ENCODE measurements around the gene PTGIS.

The PTGIS gene

GRCh38 chr20:49529470-49529869 lies 38.5 kb downstream of the PTGIS start:
- no peak for DNase-seq (ENCODE audit: low spot score)

GRCh38 chr20:49526568-49526967 lies 41.4 kb downstream of the PTGIS start:
- no peak for DNase-seq (ENCODE audit: low spot score)

GRCh38 chr20:49526056-49526455 lies 41.9 kb downstream of the PTGIS start:
- no peak for DNase-seq (ENCODE audit: low spot score)

- DNase-seq (ENCODE audit: low spot score), result no peak
Observed at GRCh38 chr20:49523767-49524360, 44.1 kb downstream of the PTGIS start.

- no peak for DNase-seq (ENCODE audit: low spot score)
Observed at GRCh38 chr20:49521356-49521755, 46.6 kb downstream of the PTGIS start.

DNA sequence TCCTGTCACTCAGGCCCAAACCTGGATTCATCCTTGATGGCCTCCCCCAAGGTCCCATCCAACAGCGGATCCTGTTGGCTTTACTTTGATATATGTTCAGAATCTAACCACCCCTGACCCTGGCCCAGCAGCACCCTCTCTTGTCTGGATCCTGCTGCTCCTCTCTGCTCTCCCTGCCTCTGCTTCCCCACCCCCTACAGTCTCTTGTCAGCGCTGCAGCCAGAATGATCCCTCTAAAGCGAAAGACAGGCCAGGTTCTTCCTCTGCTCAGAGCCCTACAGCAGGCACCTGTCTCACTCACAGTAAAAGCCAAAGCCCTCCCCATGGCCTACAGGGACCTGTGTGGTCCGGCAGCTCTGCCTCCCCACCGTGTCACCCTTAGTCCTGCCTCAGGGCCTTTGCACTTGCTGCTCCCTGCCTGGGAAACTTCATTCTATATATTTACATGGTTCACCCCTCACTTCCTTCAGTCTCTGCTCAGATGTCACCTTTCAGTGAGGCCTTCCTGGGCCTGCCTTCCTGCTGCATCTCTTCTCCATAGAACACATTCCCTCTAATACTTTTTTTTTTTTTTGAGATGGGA lies 48.1 kb downstream of the PTGIS start:
- peak; percentile 31 for DNase-seq (ENCODE audit: low spot score)

DNA sequence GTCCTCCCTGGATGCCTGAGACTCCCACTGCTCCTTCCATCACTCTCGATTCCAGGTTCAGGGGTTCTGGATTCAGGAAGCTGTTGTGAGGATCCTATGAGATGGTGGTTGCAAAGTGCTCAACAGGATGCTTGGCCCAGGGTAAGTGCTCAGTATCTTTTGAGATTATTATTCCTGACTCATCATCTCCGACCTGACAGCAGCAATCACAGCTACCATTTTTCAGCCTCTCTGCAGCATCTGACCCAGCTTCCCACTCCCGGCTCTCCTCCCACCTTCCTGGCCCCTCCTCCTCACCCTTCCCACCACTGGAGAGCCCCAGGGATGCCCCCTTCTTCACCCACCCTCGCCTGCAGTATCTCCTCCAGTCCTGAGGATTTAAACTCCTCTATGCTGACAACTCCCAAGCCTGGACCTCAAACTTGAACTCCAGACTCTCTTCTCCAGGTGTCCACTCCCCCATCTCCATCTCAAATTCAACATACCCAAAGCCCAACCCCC lies 48.7 kb downstream of the PTGIS start:
- DNase-seq (ENCODE audit: low spot score), result no peak

GRCh38 chr20:49518576-49518975 lies 49.4 kb downstream of the PTGIS start:
- DNase-seq (ENCODE audit: low spot score), result no peak

GRCh38 chr20:49517805-49518100 lies 50.2 kb downstream of the PTGIS start:
- no peak for DNase-seq (ENCODE audit: low spot score)

DNA sequence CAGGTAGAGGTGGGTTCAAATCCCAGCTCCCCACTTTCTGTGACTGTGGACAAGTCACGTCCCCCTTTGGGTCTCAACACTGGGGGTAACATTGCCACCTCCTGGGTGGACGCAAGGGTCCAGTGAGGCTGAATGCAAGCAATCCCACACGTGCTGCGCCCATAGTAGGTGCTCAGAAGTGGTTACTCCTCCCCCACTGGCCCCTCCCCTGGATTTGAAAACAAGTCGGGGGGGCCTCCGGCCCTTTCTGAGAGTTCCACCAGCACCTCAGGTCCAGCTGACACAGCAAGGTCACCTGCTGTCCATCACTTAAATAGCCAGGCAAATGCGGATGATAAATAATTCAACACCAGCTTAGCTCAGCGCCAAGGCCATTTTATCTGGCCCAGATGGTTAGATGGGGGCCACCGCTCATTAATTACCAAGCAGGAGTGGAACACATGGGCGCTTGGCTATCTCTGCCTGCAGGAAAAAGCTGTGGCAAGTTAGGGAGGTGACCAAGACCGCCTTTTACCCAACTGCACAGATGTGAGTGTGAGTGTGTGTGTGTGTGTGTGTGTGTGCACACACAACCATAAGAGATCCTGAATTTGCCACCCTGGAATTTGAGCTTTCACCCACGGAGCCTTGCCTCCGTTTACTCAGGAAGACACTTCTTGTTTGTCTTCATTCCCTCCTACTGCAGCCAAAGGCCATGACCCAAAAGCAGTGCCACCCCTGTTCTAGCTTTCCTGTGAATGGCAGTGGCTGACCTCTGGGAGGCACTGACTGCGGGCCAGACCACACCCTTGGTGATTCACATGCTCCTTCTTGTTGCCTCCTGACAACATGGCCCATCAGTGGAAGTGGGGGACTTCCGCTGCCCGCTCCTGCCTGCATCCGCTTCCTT lies 50.8 kb downstream of the PTGIS start:
- no peak for DNase-seq (ENCODE audit: low spot score)

DNA sequence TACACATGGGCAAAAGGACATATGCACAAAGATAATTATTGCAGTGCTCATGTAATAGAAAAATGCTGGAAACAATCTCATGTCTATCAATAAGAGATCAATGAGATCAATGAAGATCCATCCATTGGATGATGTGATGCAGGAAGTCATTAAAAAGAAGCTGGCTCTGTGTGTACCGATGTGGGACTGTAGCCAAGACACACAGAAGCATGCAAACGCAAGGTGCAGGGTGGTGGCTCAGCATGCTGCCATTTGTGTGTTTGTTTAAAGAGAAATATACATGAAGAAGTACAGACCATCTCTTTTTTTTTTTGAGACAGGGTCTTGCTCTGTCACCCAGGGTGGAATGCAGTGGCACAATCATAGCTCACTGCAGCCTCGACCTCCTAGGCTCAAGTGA lies 52.4 kb downstream of the PTGIS start:
- DNase-seq (ENCODE audit: low spot score), result no peak

DNA sequence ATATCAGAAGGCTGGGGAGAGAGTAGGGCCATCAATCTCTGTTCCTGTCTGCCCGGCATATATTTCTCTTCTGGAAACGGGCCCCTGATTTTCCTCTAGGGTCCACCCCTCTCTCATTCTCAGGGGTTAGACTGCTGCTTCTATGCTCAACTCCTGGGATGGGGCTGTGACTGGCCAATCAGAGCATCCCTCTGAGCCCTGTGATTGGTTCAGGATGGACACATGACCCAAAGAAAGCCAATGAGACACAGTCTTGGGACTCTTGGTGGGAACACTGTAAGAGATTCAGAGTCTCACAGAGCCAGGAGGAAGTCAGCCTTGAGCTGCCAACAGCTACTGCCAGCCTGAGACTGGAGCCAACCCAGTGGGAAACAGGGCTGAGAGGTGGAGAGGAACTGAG lies 54.4 kb downstream of the PTGIS start:
- no peak for DNase-seq (ENCODE audit: low spot score)

DNA sequence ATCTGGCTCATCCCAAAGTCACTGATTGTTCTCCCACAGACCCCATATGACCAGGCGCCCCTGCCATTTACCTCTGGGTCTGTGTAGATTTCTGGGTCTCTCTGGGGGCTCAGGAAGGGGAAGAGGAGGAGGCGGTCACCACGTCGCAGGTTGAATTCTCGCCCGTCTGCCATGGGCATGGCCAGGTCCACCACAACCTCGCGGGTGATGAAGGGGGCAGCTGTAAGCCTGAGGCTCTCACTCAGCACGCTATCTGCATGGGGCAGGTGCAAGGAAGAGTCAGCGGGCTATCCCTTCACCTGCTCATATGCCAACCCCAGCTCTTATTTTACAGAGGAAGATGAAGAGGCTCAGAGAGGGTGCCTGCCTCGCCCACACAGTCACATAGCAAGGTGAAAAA lies 54.9 kb downstream of the PTGIS start:
- no peak for DNase-seq (ENCODE audit: low spot score)

DNA sequence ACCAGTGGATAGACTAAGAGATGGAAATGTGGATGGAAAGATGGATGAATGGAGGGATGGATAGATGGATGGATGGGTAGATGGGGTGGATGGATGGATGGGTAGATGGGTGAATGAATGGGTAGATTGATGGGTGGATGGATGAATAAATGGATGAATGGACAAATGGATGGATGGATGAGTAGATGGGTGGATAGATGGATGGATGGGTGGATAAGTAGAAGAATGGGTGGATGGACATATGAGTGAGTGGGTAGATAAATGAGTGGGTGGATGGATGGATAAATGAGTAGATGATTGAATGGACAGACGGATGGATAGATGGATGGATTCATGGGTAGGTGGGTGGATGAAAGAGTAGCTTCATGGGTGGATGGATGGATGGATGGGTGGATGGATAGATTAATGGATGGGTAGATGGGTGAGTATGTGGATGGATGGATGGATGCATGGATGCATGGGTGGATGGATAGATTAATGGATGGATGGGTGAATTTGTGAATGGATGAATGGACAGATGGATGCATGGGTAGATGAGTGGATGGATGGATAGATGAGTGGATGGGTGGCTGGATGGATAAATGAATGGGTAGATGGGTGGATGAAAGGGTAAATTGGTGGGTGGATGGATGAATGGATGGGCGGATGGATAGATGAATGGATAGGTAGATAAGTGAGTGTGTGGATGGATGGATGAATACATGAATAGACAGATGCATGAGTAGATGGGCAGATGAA lies 56.0 kb downstream of the PTGIS start:
- no peak for DNase-seq (ENCODE audit: low spot score)

- no peak for DNase-seq (ENCODE audit: low spot score)
Observed at GRCh38 chr20:49510562-49511122, 57.3 kb downstream of the PTGIS start.

- DNase-seq (ENCODE audit: low spot score), result peak; percentile 75
Observed at GRCh38 chr20:49508435-49509199, 59.3 kb downstream of the PTGIS start.

- DNase-seq (ENCODE audit: low spot score), result no peak
Observed at GRCh38 chr20:49507741-49508434, 60.0 kb downstream of the PTGIS start.

DNA sequence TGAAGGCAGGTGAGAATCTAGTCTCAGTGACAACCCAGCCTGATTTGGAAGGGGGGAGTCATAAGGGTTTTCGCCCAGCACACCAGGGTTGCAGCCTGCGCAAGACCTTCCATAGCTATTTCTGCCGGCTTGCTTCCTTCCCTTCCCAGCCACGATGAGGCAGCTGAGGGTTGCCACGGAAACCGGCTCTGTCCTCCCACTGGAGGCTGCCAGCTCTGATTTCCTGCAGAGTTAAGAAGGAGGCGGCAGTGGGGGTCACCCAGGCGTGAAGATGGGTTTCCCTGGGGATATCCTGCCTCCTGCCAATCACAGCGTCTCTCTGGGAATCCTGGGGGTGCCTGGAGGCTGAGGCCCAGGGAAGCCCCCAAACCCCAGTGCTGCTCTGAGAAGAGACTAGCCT lies 62.4 kb downstream of the PTGIS start:
- peak; percentile 68 for DNase-seq (ENCODE audit: low spot score)

DNA sequence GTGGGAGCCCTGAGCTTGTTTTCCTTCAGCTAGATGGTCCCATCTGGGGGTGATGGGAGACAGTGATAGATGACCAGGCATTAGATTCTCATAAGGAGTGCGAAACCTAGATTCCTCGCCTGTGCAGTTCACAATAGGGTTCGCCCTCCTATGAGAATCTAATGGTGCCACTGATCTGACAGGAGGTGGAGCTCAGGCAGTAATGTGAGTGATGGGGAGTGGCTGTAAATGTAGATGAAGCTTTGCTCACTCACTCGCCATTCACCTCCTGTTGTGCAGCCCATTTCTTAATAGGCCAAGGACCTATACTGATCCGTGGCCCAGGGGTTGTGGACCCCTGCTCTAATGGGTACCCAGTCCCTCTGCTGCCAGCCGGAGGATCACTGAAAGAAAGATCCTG lies 64.8 kb downstream of the PTGIS start:
- no peak for DNase-seq (ENCODE audit: low spot score)

GRCh38 chr20:49501917-49502316 lies 66.0 kb downstream of the PTGIS start:
- peak; percentile 41 for DNase-seq (ENCODE audit: low spot score)

GRCh38 chr20:49497398-49497669 lies 70.6 kb downstream of the PTGIS start:
- DNase-seq (ENCODE audit: low spot score), result no peak

All from iPS-NIHi11 (cell line).